AG04450 (cell line): ENCODE results near the gene PCLO. TPM values are rescaled to one million over a fixed set of nuclear protein-coding genes. Genes with fewer than 3 reads are reported as not detected.

Experiments used
- CTCF ChIA-PET: fragments of 300-600, 350-600 bp; formaldehyde crosslinking; extraction: SDS; loops from one replicate; lab custom pipeline; 2022; ENCODE audit warnings: antibody characterized with exemption, inconsistent platforms; lab: Charles Lee
- POLR2A ChIA-PET: fragments of 350-600 bp; formaldehyde crosslinking; extraction: SDS; loops from one replicate; lab custom pipeline; 2021; ENCODE audit warnings: antibody characterized with exemption, inconsistent platforms; lab: Yijun Ruan, JAX
- DNase-seq: peaks from one replicate; pipeline ENCODE4 v3.0.0-alpha.2; 2011; ENCODE audit warnings: low read depth, low spot score
- H3K27ac ChIP-seq: one replicate; pipeline ENCODE4 v1.5.1; 2012; ENCODE audit warnings: low read depth, low read length, control low read depth
- H3K27me3 ChIP-seq: one replicate; pipeline ENCODE4 v1.6.0; 2012; ENCODE audit warnings: low read length; ENCODE audit not compliant: control insufficient read depth, insufficient read depth
- H3K4me3 ChIP-seq: 2 replicates; pipeline ENCODE4 v1.5.1; 2011; ENCODE audit warnings: mild to moderate bottlenecking, low read depth, low read length, control low read depth
- H3K9me3 ChIP-seq: 2 replicates; pipeline ENCODE4 v1.5.1; 2012; ENCODE audit warnings: low read length; ENCODE audit not compliant: control insufficient read depth, insufficient read depth
- CTCF ChIP-seq: IDR thresholded peaks from 2 replicates; pipeline ENCODE4 v1.5.1; 2011; ENCODE audit warnings: low read depth, low read length, control low read depth, inconsistent platforms
- polyA plus RNA-seq: library from polyadenylated mRNA; depleted of rRNA; stranded (reverse); fragments of >200 nt; gene quantifications from 2 replicates; pipeline ENCODE4 v1.2.3, GENCODE V29; 2011

Gene PCLO
- polyA plus RNA-seq, 1 experiment = 0.01 TPM

GRCh38 chr7:83153419-83153818, 9.3 kb downstream of the PCLO start:
- H3K27ac ChIP-seq = no peak overlapping the region
- no peak overlapping the region for H3K4me3 ChIP-seq
- H3K9me3 ChIP-seq = no peaks in the 10 kb centered on the region
- no peak for DNase-seq
- H3K27me3 ChIP-seq = no peaks in the 10 kb centered on the region
- ChIA-PET POLR2A (no interaction called here), CTCF (no interaction called here)
- TF ChIP-seq CTCF = no peak

- Histone ChIP-seq H3K27me3 (no peaks in the 10 kb centered on the region), H3K27ac (no peak overlapping the region), H3K4me3 (no peak overlapping the region), H3K9me3 (no peaks in the 10 kb centered on the region)
- POLR2A ChIA-PET = no interaction called here
- CTCF ChIA-PET = no interaction called here
- DNase-seq = no peak
- no peak for TF ChIP-seq CTCF
Measured at GRCh38 chr7:83150310-83150709, 12.4 kb downstream of the PCLO start.

- ChIA-PET POLR2A (no interaction called here), CTCF (no interaction called here)
- H3K4me3 ChIP-seq = no peak overlapping the region
- no peak for TF ChIP-seq CTCF
- no peak overlapping the region for H3K27ac ChIP-seq
- no peaks in the 10 kb centered on the region for H3K9me3 ChIP-seq
- H3K27me3 ChIP-seq = no peaks in the 10 kb centered on the region
- no peak for DNase-seq
Measured at GRCh38 chr7:83149466-83149865, 13.2 kb downstream of the PCLO start.

GRCh38 chr7:83148776-83149175, 13.9 kb downstream of the PCLO start:
- POLR2A ChIA-PET = no interaction called here
- H3K9me3 ChIP-seq = no peaks in the 10 kb centered on the region
- no peak for DNase-seq
- no peak overlapping the region for H3K27ac ChIP-seq
- CTCF ChIA-PET = no interaction called here
- H3K4me3 ChIP-seq = no peak overlapping the region
- no peaks in the 10 kb centered on the region for H3K27me3 ChIP-seq
- no peak for TF ChIP-seq CTCF

GRCh38 chr7:83143107-83143506, 19.6 kb downstream of the PCLO start:
- no peaks in the 10 kb centered on the region for H3K9me3 ChIP-seq
- TF ChIP-seq CTCF = no peak
- no peak for DNase-seq
- ChIA-PET POLR2A (no interaction called here), CTCF (no interaction called here)
- no peak overlapping the region for H3K4me3 ChIP-seq
- no peaks in the 10 kb centered on the region for H3K27me3 ChIP-seq
- H3K27ac ChIP-seq = no peak overlapping the region
